CD14-positive monocyte (primary cell): ENCODE data around the gene USP49. TPM values are rescaled to one million over a fixed set of nuclear protein-coding genes. Genes with fewer than 3 reads are reported as not detected.
A peak's percentile ranks its signal among the peaks of the same experiment; 100 is the strongest.

ENCODE experiments used
- DNase-seq, 3 donors: peaks; one replicate each; pipeline ENCODE4 v3.0.0-alpha.2; 2011 to 2022
- H2AFZ ChIP-seq: 2 replicates; pipeline ENCODE4 v1.6.0; 2012; ENCODE audit warnings: mild to moderate bottlenecking, low read depth, low read length, inconsistent platforms; ENCODE audit not compliant: insufficient read depth, poor library complexity, severe bottlenecking
- H3K27ac ChIP-seq, 2 donors: 1 replicate in 1 of 2; 2 replicates in 1 of 2; pipeline ENCODE4 v1.5.1; 2012 to 2013; ENCODE audit warnings: low read length in 2 of 2, control low read depth in 1 of 2, inconsistent platforms in 1 of 2, low read depth in 1 of 2, mild to moderate bottlenecking in 1 of 2
- H3K27me3 ChIP-seq, 2 donors: one replicate each; pipeline versions ENCODE4 v1.6.0 to v1.6.1; 2011 to 2013; ENCODE audit warnings: low read length in 2 of 2; ENCODE audit not compliant: control insufficient read depth in 2 of 2, insufficient read depth in 2 of 2
- H3K36me3 ChIP-seq, 2 donors: replicated peaks in 1 of 2; 1 replicate in 1 of 2; 2 replicates in 1 of 2; pipeline versions ENCODE4 v1.5.1 to v1.6.1; 2012 to 2013; ENCODE audit warnings: low read length in 2 of 2, control low read depth in 1 of 2, inconsistent platforms in 1 of 2, mild to moderate bottlenecking in 1 of 2; ENCODE audit not compliant: insufficient read depth in 2 of 2, control insufficient read depth in 1 of 2
- H3K4me1 ChIP-seq, 2 donors: 1 replicate in 1 of 2; 2 replicates in 1 of 2; pipeline versions ENCODE4 v1.5.1 to v1.6.1; 2012 to 2013; ENCODE audit warnings: low read length in 2 of 2, control low read depth in 1 of 2, inconsistent platforms in 1 of 2, mild to moderate bottlenecking in 1 of 2, moderate library complexity in 1 of 2; ENCODE audit not compliant: insufficient read depth in 2 of 2, control insufficient read depth in 1 of 2
- H3K4me2 ChIP-seq: replicated peaks from 2 replicates; pipeline ENCODE3; 2012; ENCODE audit warnings: low read length, moderate library complexity, mild to moderate bottlenecking; ENCODE audit not compliant: poor library complexity, severe bottlenecking; ENCODE audit errors: extremely low read depth
- H3K4me3 ChIP-seq, 3 experiments: fragments of 200-600 bp in 1 of 3; sonication (generic) in 1 of 3; replicated peaks in 1 of 3; 1 replicate in 2 of 3; 2 replicates in 1 of 3; pipeline ENCODE4 v1.5.1; 2011 to 2013; ENCODE audit warnings: low read length in 3 of 3, mild to moderate bottlenecking in 3 of 3, control low read depth in 2 of 3, low read depth in 2 of 3, inconsistent platforms in 1 of 3, moderate library complexity in 1 of 3
- H3K79me2 ChIP-seq: 2 replicates; pipeline ENCODE4 v1.6.0; 2012; ENCODE audit warnings: mild to moderate bottlenecking, control low read depth, inconsistent platforms, low read length, moderate library complexity; ENCODE audit not compliant: insufficient read depth
- H3K9ac ChIP-seq: 2 replicates; pipeline ENCODE4 v1.6.0; 2017; ENCODE audit warnings: low read length, mild to moderate bottlenecking; ENCODE audit not compliant: insufficient read depth, poor library complexity, severe bottlenecking
- H3K9me3 ChIP-seq, 2 donors: replicated peaks in 1 of 2; 1 replicate in 1 of 2; 2 replicates in 1 of 2; pipeline versions ENCODE4 v1.5.1 to v1.6.1; 2012 to 2013; ENCODE audit warnings: low read length in 2 of 2, control low read depth in 1 of 2; ENCODE audit not compliant: control insufficient read depth in 1 of 2, insufficient read depth in 1 of 2
- H4K20me1 ChIP-seq: 2 replicates; pipeline ENCODE4 v1.6.0; 2012; ENCODE audit warnings: mild to moderate bottlenecking, low read length, control low read depth, moderate library complexity; ENCODE audit not compliant: insufficient read depth
- H3K27ac Mint-ChIP-seq, 7 donors: one replicate each; pipeline ENCODE4 v1.8.0; 2020; ENCODE audit warnings: mild to moderate bottlenecking in 7 of 7, mixed read lengths in 7 of 7, moderate library complexity in 6 of 7, inconsistent platforms in 2 of 7
- H3K27me3 Mint-ChIP-seq, 3 donors: one replicate each; pipeline ENCODE4 v1.8.0; 2021 to 2022; ENCODE audit warnings: low read depth in 3 of 3, mild to moderate bottlenecking in 3 of 3, mixed read lengths in 3 of 3, moderate library complexity in 3 of 3, inconsistent platforms in 1 of 3
- H3K36me3 Mint-ChIP-seq, 2 donors: one replicate each; pipeline ENCODE4 v1.8.0; 2020; ENCODE audit warnings: mixed read lengths in 2 of 2, inconsistent platforms in 1 of 2, mild to moderate bottlenecking in 1 of 2
- H3K4me1 Mint-ChIP-seq: one replicate; pipeline ENCODE4 v1.8.0; 2020; ENCODE audit warnings: mild to moderate bottlenecking, mixed read lengths
- H3K4me3 Mint-ChIP-seq, 2 donors: one replicate each; pipeline ENCODE4 v1.8.0; 2020; ENCODE audit warnings: mild to moderate bottlenecking in 2 of 2, mixed read lengths in 2 of 2, moderate library complexity in 1 of 2
- H3K9me3 Mint-ChIP-seq, 7 donors: one replicate each; pipeline ENCODE4 v1.8.0; 2020 to 2022; ENCODE audit warnings: mixed read lengths in 7 of 7, mild to moderate bottlenecking in 6 of 7, moderate library complexity in 6 of 7, inconsistent platforms in 2 of 7
- CTCF ChIP-seq: fragments of 200-600 bp; IDR thresholded peaks from one replicate; pipeline ENCODE4 v1.8.0; 2022; ENCODE audit warnings: antibody characterized with exemption, mild to moderate bottlenecking
- WGBS: methylation state at CpG from one replicate; pipeline ENCODE4 v1.1.5; 2013; ENCODE audit warnings: missing lambda C conversion rate; ENCODE audit not compliant: insufficient coverage; 5-methylcytosine and 5-hydroxymethylcytosine counted together
- intact Hi-C, 2 donors: fragments of 100-400 bp; cut with micrococcal nuclease; formaldehyde crosslinking; loops; one replicate each; pipeline versions ENCODE4 v1.15.0 to v1.15.1; 2023
- polyA plus RNA-seq, 3 donors: library from polyadenylated mRNA; depleted of rRNA in 1 of 3; unstranded in 2 of 3; stranded (reverse) in 1 of 3; fragments of 300-500 nt in 2 of 3; fragments of >200 nt in 1 of 3; fragmentation: Illumina TruSeq in 2 of 3; gene quantifications; 1 replicate in 2 of 3; 2 replicates in 1 of 3; pipeline ENCODE4 v1.2.3, GENCODE V29; 2012 to 2021

The USP49 gene
- polyA plus RNA-seq, 3 donors, result 0.08 to 4.8 (median 0.37) TPM

- TF ChIP-seq CTCF, result no peak
These were observed 54.8 kb downstream of the USP49 start for GRCh38 chr6:41840326-41840725.

GRCh38 chr6:41836660-41837052 lies 58.5 kb downstream of the USP49 start:
- intact Hi-C loops, result no loop called here
- Histone ChIP-seq H3K9me3 (no peaks in the 10 kb centered on the region), H3K27me3 (no peaks in the 10 kb centered on the region), H2AFZ (no peak overlapping the region), H3K27ac (no peak overlapping the region), H3K36me3 (no peaks in the 10 kb centered on the region), H3K4me3 (no peak overlapping the region), H3K4me1 (no peaks in the 10 kb centered on the region), H3K9ac (no peak overlapping the region), H4K20me1 (no peaks in the 10 kb centered on the region), H3K79me2 (no peaks in the 10 kb centered on the region), H3K4me2 (no peak overlapping the region)
- TF ChIP-seq CTCF, result no peak
- WGBS, result no CpG with 5 or more reads among the region's 2 CpGs
- Mint-ChIP-seq H3K36me3 (peaks cover 0 to 13% of the 10 kb centered on the region in 2 donors), H3K27ac (no peak overlapping the region), H3K9me3 (no peaks in the 10 kb centered on the region), H3K27me3 (no peaks in the 10 kb centered on the region), H3K4me1 (peaks cover 3% of the 10 kb centered on the region), H3K4me3 (no peak overlapping the region)
- no peak for DNase-seq

More at GRCh38 chr6:41840326-41840725, 54.8 kb downstream of the USP49 start:
- Histone ChIP-seq H3K4me1 (no peaks in the 10 kb centered on the region), H4K20me1 (no peaks in the 10 kb centered on the region), H3K27me3 (no peaks in the 10 kb centered on the region), H3K4me2 (no peak overlapping the region), H3K36me3 (no peaks in the 10 kb centered on the region), H2AFZ (no peak overlapping the region), H3K4me3 (no peak overlapping the region), H3K27ac (no peak overlapping the region), H3K79me2 (no peaks in the 10 kb centered on the region), H3K9me3 (no peaks in the 10 kb centered on the region), H3K9ac (no peak overlapping the region)
- Mint-ChIP-seq H3K27me3 (no peaks in the 10 kb centered on the region), H3K36me3 (peaks cover 0 to 3% of the 10 kb centered on the region in 2 donors), H3K9me3 (no peaks in the 10 kb centered on the region), H3K27ac (peak overlapping the region in 2 of 7 donors; percentile 57 to 63), H3K4me1 (peaks cover 3% of the 10 kb centered on the region), H3K4me3 (no peak overlapping the region)
- DNase-seq, result no peak
- intact Hi-C loops, result loop anchor here in 1 of 2 donors (5.0 kb wide), 1 partner anchor 97 kb away; no protein-coding TSS in a partner anchor
- WGBS, result no CpG with 5 or more reads among the region's 4 CpGs
